IgD-negative memory B cell (primary cell): Measurements from ENCODE around the gene PXYLP1. TPM values are rescaled to one million over a fixed set of nuclear protein-coding genes. Genes with fewer than 3 reads are reported as not detected.

ENCODE experiments used
- H3K27ac Mint-ChIP-seq, 3 donors: one replicate each; pipeline ENCODE4 v1.8.0; 2020 to 2022; ENCODE audit warnings: mild to moderate bottlenecking in 3 of 3, mixed read lengths in 3 of 3, moderate library complexity in 1 of 3
- H3K27me3 Mint-ChIP-seq: one replicate; pipeline ENCODE4 v1.8.0; 2021; ENCODE audit warnings: mixed read lengths
- H3K36me3 Mint-ChIP-seq: one replicate; pipeline ENCODE4 v1.8.0; 2020; ENCODE audit warnings: mild to moderate bottlenecking, mixed read lengths
- H3K4me1 Mint-ChIP-seq, 3 donors: one replicate each; pipeline ENCODE4 v1.8.0; 2020 to 2022; ENCODE audit warnings: mixed read lengths in 3 of 3, mild to moderate bottlenecking in 1 of 3
- H3K4me3 Mint-ChIP-seq, 4 donors: one replicate each; pipeline ENCODE4 v1.8.0; 2020 to 2022; ENCODE audit warnings: mild to moderate bottlenecking in 4 of 4, mixed read lengths in 4 of 4, moderate library complexity in 3 of 4
- H3K9me3 Mint-ChIP-seq, 3 donors: one replicate each; pipeline ENCODE4 v1.8.0; 2020 to 2021; ENCODE audit warnings: mixed read lengths in 3 of 3, mild to moderate bottlenecking in 1 of 3
- polyA plus RNA-seq: library from polyadenylated mRNA; unstranded; fragments of 300-500 nt; fragmentation: Illumina TruSeq; gene quantifications from one replicate; pipeline ENCODE4 v1.2.3, GENCODE V29; 2021

PXYLP1 gene
- polyA plus RNA-seq, 1 donor from 2014 or later = 1.4 TPM

- Mint-ChIP-seq H3K36me3 (peaks cover 3% of the 10 kb centered on the region), H3K9me3 (peaks cover 0 to 4% (median 1%) of the 10 kb centered on the region in 3 donors), H3K27me3 (peaks cover 13% of the 10 kb centered on the region), H3K4me3 (no peak overlapping the region), H3K27ac (no peak overlapping the region), H3K4me1 (no peaks in the 10 kb centered on the region)
Observed at GRCh38 chr3:141218162-141218835, 13.3 kb upstream of the PXYLP1 start.

- H3K4me3 Mint-ChIP-seq = no peak overlapping the region
Observed at GRCh38 chr3:141218926-141219325, 12.7 kb upstream of the PXYLP1 start.

GRCh38 chr3:141223673-141224166, 7.9 kb upstream of the PXYLP1 start:
- H3K4me1 Mint-ChIP-seq = no peaks in the 10 kb centered on the region
- no peaks in the 10 kb centered on the region for H3K36me3 Mint-ChIP-seq
- H3K4me3 Mint-ChIP-seq = no peak overlapping the region
- H3K27me3 Mint-ChIP-seq = peaks cover 8% of the 10 kb centered on the region
- peaks cover 0 to 7% (median 6%) of the 10 kb centered on the region in 3 donors for H3K9me3 Mint-ChIP-seq
- no peak overlapping the region for H3K27ac Mint-ChIP-seq

More at GRCh38 chr3:141218926-141219325, 12.7 kb upstream of the PXYLP1 start:
- no peaks in the 10 kb centered on the region for H3K4me1 Mint-ChIP-seq
- H3K27me3 Mint-ChIP-seq = peaks cover 13% of the 10 kb centered on the region
- peaks cover 3% of the 10 kb centered on the region for H3K36me3 Mint-ChIP-seq
- H3K27ac Mint-ChIP-seq = no peak overlapping the region
- H3K9me3 Mint-ChIP-seq = peaks cover 0 to 7% (median 5%) of the 10 kb centered on the region in 3 donors

- H3K4me3 Mint-ChIP-seq = no peak overlapping the region
- H3K36me3 Mint-ChIP-seq = no peaks in the 10 kb centered on the region
- H3K27ac Mint-ChIP-seq = no peak overlapping the region
- H3K4me1 Mint-ChIP-seq = peaks cover 8 to 10% (median 9%) of the 10 kb centered on the region in 3 donors
- H3K27me3 Mint-ChIP-seq = no peaks in the 10 kb centered on the region
- H3K9me3 Mint-ChIP-seq = peaks cover 0 to 7% (median 5%) of the 10 kb centered on the region in 3 donors
Observed at GRCh38 chr3:141225939-141226338, 5.7 kb upstream of the PXYLP1 start.

GRCh38 chr3:141227216-141227615, 4.4 kb upstream of the PXYLP1 start:
- Mint-ChIP-seq H3K27ac (no peak overlapping the region), H3K9me3 (peaks cover 0 to 7% (median 5%) of the 10 kb centered on the region in 3 donors), H3K4me1 (peaks cover 9 to 11% (median 10%) of the 10 kb centered on the region in 3 donors)

GRCh38 chr3:141227752-141228151, 3.9 kb upstream of the PXYLP1 start:
- Mint-ChIP-seq H3K4me3 (peak overlapping the region in 1 of 4 donors; percentile 52), H3K36me3 (no peaks in the 10 kb centered on the region), H3K4me1 (peaks cover 9 to 13% (median 11%) of the 10 kb centered on the region in 3 donors), H3K27ac (no peak overlapping the region), H3K27me3 (no peaks in the 10 kb centered on the region), H3K9me3 (peaks cover 0 to 7% (median 5%) of the 10 kb centered on the region in 3 donors)

More at GRCh38 chr3:141227216-141227615, 4.4 kb upstream of the PXYLP1 start:
- Mint-ChIP-seq H3K27me3 (no peaks in the 10 kb centered on the region), H3K4me3 (peak overlapping the region in 2 of 4 donors; percentile 41 to 52), H3K36me3 (no peaks in the 10 kb centered on the region)

- peaks cover 0 to 4% (median 2%) of the 10 kb centered on the region in 3 donors for H3K9me3 Mint-ChIP-seq
- H3K27ac Mint-ChIP-seq = no peak overlapping the region
- H3K4me3 Mint-ChIP-seq = peak overlapping the region in 1 of 4 donors; percentile 95
Observed at GRCh38 chr3:141228395-141228794, 3.2 kb upstream of the PXYLP1 start.

GRCh38 chr3:141229132-141229531, 2.5 kb upstream of the PXYLP1 start:
- H3K9me3 Mint-ChIP-seq = peaks cover 0 to 2% (median 0%) of the 10 kb centered on the region in 3 donors
- H3K27ac Mint-ChIP-seq = no peak overlapping the region
- H3K4me1 Mint-ChIP-seq = peaks cover 9 to 13% (median 11%) of the 10 kb centered on the region in 3 donors
- peak overlapping the region in 3 of 4 donors; percentile 8 to 95 (median 14) for H3K4me3 Mint-ChIP-seq
- H3K36me3 Mint-ChIP-seq = no peaks in the 10 kb centered on the region
- H3K27me3 Mint-ChIP-seq = no peaks in the 10 kb centered on the region

More at GRCh38 chr3:141228395-141228794, 3.2 kb upstream of the PXYLP1 start:
- Mint-ChIP-seq H3K36me3 (no peaks in the 10 kb centered on the region), H3K27me3 (no peaks in the 10 kb centered on the region), H3K4me1 (peaks cover 9 to 13% (median 11%) of the 10 kb centered on the region in 3 donors)

- H3K36me3 Mint-ChIP-seq = no peaks in the 10 kb centered on the region
- no peaks in the 10 kb centered on the region for H3K27me3 Mint-ChIP-seq
- H3K4me3 Mint-ChIP-seq = peak overlapping the region; percentile 87 to 99 (median 96)
- H3K27ac Mint-ChIP-seq = peak overlapping the region in 2 of 3 donors; percentile 47 to 78
- peaks cover 0 to 2% (median 0%) of the 10 kb centered on the region in 3 donors for H3K9me3 Mint-ChIP-seq
- H3K4me1 Mint-ChIP-seq = peaks cover 11 to 13% (median 11%) of the 10 kb centered on the region in 3 donors
Observed at GRCh38 chr3:141230293-141230692, 1.3 kb upstream of the PXYLP1 start.

- no peaks in the 10 kb centered on the region for H3K36me3 Mint-ChIP-seq
- peak overlapping the region; percentile 77 to 90 (median 84) for H3K4me3 Mint-ChIP-seq
- peaks cover 0 to under 1% (median 0%) of the 10 kb centered on the region in 3 donors for H3K9me3 Mint-ChIP-seq
- no peak overlapping the region for H3K27ac Mint-ChIP-seq
- no peaks in the 10 kb centered on the region for H3K27me3 Mint-ChIP-seq
- peaks cover 11 to 13% (median 11%) of the 10 kb centered on the region in 3 donors for H3K4me1 Mint-ChIP-seq
Observed at GRCh38 chr3:141231952-141232823, 563 bp downstream of the PXYLP1 start.

GRCh38 chr3:141233457-141234161, 2.0 kb downstream of the PXYLP1 start:
- Mint-ChIP-seq H3K27ac (peak overlapping the region in 1 of 3 donors; percentile 40), H3K36me3 (no peaks in the 10 kb centered on the region), H3K4me3 (peak overlapping the region in 3 of 4 donors; percentile 12 to 77 (median 58)), H3K4me1 (peaks cover 11 to 15% (median 11%) of the 10 kb centered on the region in 3 donors), H3K9me3 (no peaks in the 10 kb centered on the region), H3K27me3 (no peaks in the 10 kb centered on the region)

- H3K9me3 Mint-ChIP-seq = no peaks in the 10 kb centered on the region
- no peak overlapping the region for H3K27ac Mint-ChIP-seq
- peaks cover 11 to 15% (median 13%) of the 10 kb centered on the region in 3 donors for H3K4me1 Mint-ChIP-seq
- no peaks in the 10 kb centered on the region for H3K36me3 Mint-ChIP-seq
- no peaks in the 10 kb centered on the region for H3K27me3 Mint-ChIP-seq
- H3K4me3 Mint-ChIP-seq = peak overlapping the region in 1 of 4 donors; percentile 77
Observed at GRCh38 chr3:141234283-141234682, 2.7 kb downstream of the PXYLP1 start.

GRCh38 chr3:141235661-141236171, 4.1 kb downstream of the PXYLP1 start:
- Mint-ChIP-seq H3K36me3 (no peaks in the 10 kb centered on the region), H3K27me3 (no peaks in the 10 kb centered on the region), H3K27ac (no peak overlapping the region), H3K9me3 (no peaks in the 10 kb centered on the region), H3K4me3 (peak overlapping the region in 2 of 4 donors; percentile 27 to 46), H3K4me1 (peaks cover 3 to 9% (median 8%) of the 10 kb centered on the region in 3 donors)

- Mint-ChIP-seq H3K36me3 (no peaks in the 10 kb centered on the region), H3K27ac (no peak overlapping the region), H3K9me3 (no peaks in the 10 kb centered on the region), H3K27me3 (no peaks in the 10 kb centered on the region), H3K4me1 (peaks cover 0 to 6% (median 5%) of the 10 kb centered on the region in 3 donors), H3K4me3 (peak overlapping the region in 1 of 4 donors; percentile 46)
Observed at GRCh38 chr3:141236361-141236760, 4.7 kb downstream of the PXYLP1 start.
